SK-N-SH treated with all-trans-retinoic acid at 6 μM for 48 hours (cell line): ENCODE results near the gene TBCD.

Experiments used
- ARNTL ChIP-seq: fragments of 450-650 bp; formaldehyde crosslinking; IDR thresholded peaks from 2 replicates; pipeline ENCODE4 v1.5.0; 2020; ENCODE audit warnings: low read depth, mild to moderate bottlenecking, moderate library complexity, borderline replicate concordance
- CSDC2 ChIP-seq: fragments of 250-450 bp; sonication (Bioruptor Pico); IDR thresholded peaks from 2 replicates; pipeline ENCODE4 v1.5.0; 2020; ENCODE audit warnings: mild to moderate bottlenecking, moderate library complexity
- CSRNP3 ChIP-seq: fragments of 250-450 bp; sonication (Bioruptor Pico); IDR thresholded peaks from 2 replicates; pipeline ENCODE4 v1.5.1; 2021; ENCODE audit warnings: mild to moderate bottlenecking, moderate library complexity
- ESRRG ChIP-seq: fragments of 250-450 bp; sonication (Bioruptor Pico); IDR thresholded peaks from 2 replicates; pipeline ENCODE4 v1.6.1; 2021; ENCODE audit warnings: mild to moderate bottlenecking
- GLIS3 ChIP-seq: fragments of 250-450 bp; sonication (Bioruptor Pico); IDR thresholded peaks from 2 replicates; pipeline ENCODE4 v1.5.0; 2020; ENCODE audit warnings: mild to moderate bottlenecking, moderate library complexity
- ISL1 ChIP-seq: fragments of 250-450 bp; sonication (Bioruptor Pico); IDR thresholded peaks from 2 replicates; pipeline ENCODE4 v2.1.2; 2022; ENCODE audit warnings: mild to moderate bottlenecking, moderate library complexity
- PPARA ChIP-seq: fragments of 250-450 bp; sonication (Bioruptor Pico); IDR thresholded peaks from 2 replicates; pipeline ENCODE4 v1.5.0; 2020; ENCODE audit warnings: mild to moderate bottlenecking, borderline replicate concordance
- RARB ChIP-seq: fragments of 250-450 bp; sonication (Bioruptor Pico); IDR thresholded peaks from 2 replicates; pipeline ENCODE4 v1.8.0; 2021; ENCODE audit warnings: mild to moderate bottlenecking, moderate library complexity
- TOX ChIP-seq: fragments of 250-450 bp; sonication (Bioruptor Pico); IDR thresholded peaks from 2 replicates; pipeline ENCODE4 v1.8.0; 2021; ENCODE audit warnings: mild to moderate bottlenecking, moderate library complexity, borderline replicate concordance
- ZC3H10 ChIP-seq: fragments of 250-450 bp; sonication (Bioruptor Pico); IDR thresholded peaks from 2 replicates; pipeline ENCODE4 v1.5.1; 2021; ENCODE audit warnings: mild to moderate bottlenecking, moderate library complexity
- ZFP3 ChIP-seq: fragments of 250-450 bp; sonication (Bioruptor Pico); IDR thresholded peaks from 2 replicates; pipeline ENCODE4 v1.5.0; 2020; ENCODE audit warnings: mild to moderate bottlenecking, moderate library complexity
- ZFP30 ChIP-seq: fragments of 450-650 bp; formaldehyde crosslinking; IDR thresholded peaks from 2 replicates; pipeline ENCODE4 v1.5.0; 2022; ENCODE audit warnings: mild to moderate bottlenecking, moderate library complexity
- TF ChIP-seq, protein P1 (sequence below): fragments of 250-450 bp; sonication (Bioruptor Pico); IDR thresholded peaks from 2 replicates; pipeline ENCODE4 v1.5.1; 2020; ENCODE audit warnings: low read depth, mild to moderate bottlenecking, moderate library complexity
- TF ChIP-seq, protein P2 (sequence below): fragments of 250-450 bp; sonication (Bioruptor Pico); IDR thresholded peaks from 2 replicates; pipeline ENCODE4 v1.8.0; 2020; ENCODE audit warnings: mild to moderate bottlenecking, moderate library complexity, borderline replicate concordance

GRCh38 chr17:82870541-82870940, 118.7 kb downstream of the TBCD start:
- TF ChIP-seq CSDC2 (CRISPR knock-in tag) (no peak), GLIS3 (no peak), ZFP3 (CRISPR knock-in tag) (no peak), ISL1 (CRISPR knock-in tag) (no peak), TOX (CRISPR knock-in tag) (no peak), ZFP30 (CRISPR knock-in tag) (no peak), PPARA (CRISPR knock-in tag) (no peak), ESRRG (CRISPR knock-in tag) (no peak), RARB (CRISPR knock-in tag) (no peak), ZC3H10 (CRISPR knock-in tag) (no peak), ARNTL (CRISPR knock-in tag) (no peak), CSRNP3 (CRISPR knock-in tag) (no peak)
- TF ChIP-seq, protein P1, sequence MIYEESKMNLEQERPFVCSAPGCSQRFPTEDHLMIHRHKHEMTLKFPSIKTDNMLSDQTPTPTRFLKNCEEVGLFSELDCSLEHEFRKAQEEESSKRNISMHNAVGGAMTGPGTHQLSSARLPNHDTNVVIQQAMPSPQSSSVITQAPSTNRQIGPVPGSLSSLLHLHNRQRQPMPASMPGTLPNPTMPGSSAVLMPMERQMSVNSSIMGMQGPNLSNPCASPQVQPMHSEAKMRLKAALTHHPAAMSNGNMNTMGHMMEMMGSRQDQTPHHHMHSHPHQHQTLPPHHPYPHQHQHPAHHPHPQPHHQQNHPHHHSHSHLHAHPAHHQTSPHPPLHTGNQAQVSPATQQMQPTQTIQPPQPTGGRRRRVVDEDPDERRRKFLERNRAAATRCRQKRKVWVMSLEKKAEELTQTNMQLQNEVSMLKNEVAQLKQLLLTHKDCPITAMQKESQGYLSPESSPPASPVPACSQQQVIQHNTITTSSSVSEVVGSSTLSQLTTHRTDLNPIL (CRISPR knock-in tag), result no peak
- TF ChIP-seq, protein P2, sequence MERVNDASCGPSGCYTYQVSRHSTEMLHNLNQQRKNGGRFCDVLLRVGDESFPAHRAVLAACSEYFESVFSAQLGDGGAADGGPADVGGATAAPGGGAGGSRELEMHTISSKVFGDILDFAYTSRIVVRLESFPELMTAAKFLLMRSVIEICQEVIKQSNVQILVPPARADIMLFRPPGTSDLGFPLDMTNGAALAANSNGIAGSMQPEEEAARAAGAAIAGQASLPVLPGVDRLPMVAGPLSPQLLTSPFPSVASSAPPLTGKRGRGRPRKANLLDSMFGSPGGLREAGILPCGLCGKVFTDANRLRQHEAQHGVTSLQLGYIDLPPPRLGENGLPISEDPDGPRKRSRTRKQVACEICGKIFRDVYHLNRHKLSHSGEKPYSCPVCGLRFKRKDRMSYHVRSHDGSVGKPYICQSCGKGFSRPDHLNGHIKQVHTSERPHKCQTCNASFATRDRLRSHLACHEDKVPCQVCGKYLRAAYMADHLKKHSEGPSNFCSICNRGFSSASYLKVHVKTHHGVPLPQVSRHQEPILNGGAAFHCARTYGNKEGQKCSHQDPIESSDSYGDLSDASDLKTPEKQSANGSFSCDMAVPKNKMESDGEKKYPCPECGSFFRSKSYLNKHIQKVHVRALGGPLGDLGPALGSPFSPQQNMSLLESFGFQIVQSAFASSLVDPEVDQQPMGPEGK, result no peak
